Trophoblast cell (in vitro differentiated cells and primary cell): ENCODE data around the gene F11.

Source experiments
- DNase-seq, 2 donors: peaks; one replicate each; pipeline ENCODE4 v3.0.0-alpha.2; 2016
- H2AFZ ChIP-seq: 2 replicates; pipeline ENCODE4 v1.6.1; 2013; ENCODE audit warnings: low read length, moderate library complexity, mild to moderate bottlenecking; ENCODE audit not compliant: insufficient read depth, poor library complexity
- H2AK5ac ChIP-seq: 2 replicates; pipeline ENCODE4 v1.6.1; 2013; ENCODE audit warnings: mild to moderate bottlenecking, low read length
- H2BK120ac ChIP-seq: 2 replicates; pipeline ENCODE4 v1.6.1; 2013; ENCODE audit warnings: low read length, mild to moderate bottlenecking, moderate library complexity; ENCODE audit not compliant: insufficient read depth, poor library complexity
- H2BK12ac ChIP-seq: 2 replicates; pipeline ENCODE4 v1.6.1; 2013; ENCODE audit warnings: mild to moderate bottlenecking, low read length, moderate library complexity
- H2BK5ac ChIP-seq: 2 replicates; pipeline ENCODE4 v1.6.1; 2013; ENCODE audit warnings: low read length, low read depth, moderate library complexity, mild to moderate bottlenecking; ENCODE audit not compliant: poor library complexity
- H3K14ac ChIP-seq: 2 replicates; pipeline ENCODE4 v1.6.1; 2013; ENCODE audit warnings: mild to moderate bottlenecking, low read length
- H3K18ac ChIP-seq: 2 replicates; pipeline ENCODE4 v1.6.1; 2013; ENCODE audit warnings: mild to moderate bottlenecking, low read length
- H3K23ac ChIP-seq: 2 replicates; pipeline ENCODE4 v1.6.1; 2013; ENCODE audit warnings: low read length
- H3K27ac ChIP-seq: 2 replicates; pipeline ENCODE4 v1.5.1; 2013; ENCODE audit warnings: low read depth, mild to moderate bottlenecking, inconsistent platforms, low read length, moderate library complexity
- H3K27me3 ChIP-seq: 2 replicates; pipeline ENCODE4 v1.6.1; 2013; ENCODE audit warnings: inconsistent platforms, mild to moderate bottlenecking, low read length, moderate library complexity; ENCODE audit not compliant: insufficient read depth
- H3K36me3 ChIP-seq, 2 experiments: 1 replicate in 1 of 2; 2 replicates in 1 of 2; pipeline ENCODE4 v1.6.1; 2013; ENCODE audit warnings: low read length in 2 of 2, mild to moderate bottlenecking in 2 of 2, moderate library complexity in 1 of 2; ENCODE audit not compliant: insufficient read depth in 2 of 2, control insufficient read depth in 1 of 2
- H3K4ac ChIP-seq: 2 replicates; pipeline ENCODE4 v1.6.1; 2013; ENCODE audit warnings: low read depth, mild to moderate bottlenecking, low read length, moderate library complexity
- H3K4me1 ChIP-seq, 2 experiments: 1 replicate in 1 of 2; 2 replicates in 1 of 2; pipeline ENCODE4 v1.6.1; 2013; ENCODE audit warnings: low read length in 2 of 2, mild to moderate bottlenecking in 2 of 2, moderate library complexity in 1 of 2; ENCODE audit not compliant: insufficient read depth in 2 of 2, control insufficient read depth in 1 of 2
- H3K4me2 ChIP-seq: 2 replicates; pipeline ENCODE4 v1.6.1; 2013; ENCODE audit warnings: inconsistent platforms, mild to moderate bottlenecking, low read length, moderate library complexity
- H3K4me3 ChIP-seq: 2 replicates; pipeline ENCODE4 v1.5.1; 2013; ENCODE audit warnings: mild to moderate bottlenecking, low read depth, low read length, inconsistent platforms
- H3K79me1 ChIP-seq: one replicate; pipeline ENCODE4 v1.6.1; 2013; ENCODE audit warnings: low read length
- H3K79me2 ChIP-seq: 2 replicates; pipeline ENCODE4 v1.6.1; 2013; ENCODE audit warnings: low read length, mild to moderate bottlenecking; ENCODE audit not compliant: control insufficient read depth, insufficient read depth, poor library complexity
- H3K9ac ChIP-seq: 2 replicates; pipeline ENCODE4 v1.6.1; 2013; ENCODE audit warnings: mild to moderate bottlenecking, low read length
- H3K9me3 ChIP-seq: 2 replicates; pipeline ENCODE4 v1.6.1; 2013; ENCODE audit warnings: low read depth, mild to moderate bottlenecking, control low read depth, inconsistent platforms, low read length; ENCODE audit not compliant: insufficient read depth
- H4K12ac ChIP-seq: 2 replicates; pipeline ENCODE4 v1.6.1; 2013; ENCODE audit warnings: low read depth, mild to moderate bottlenecking, low read length, moderate library complexity
- H4K8ac ChIP-seq: 2 replicates; pipeline ENCODE4 v1.6.1; 2013; ENCODE audit warnings: low read depth, mild to moderate bottlenecking, low read length, moderate library complexity
- H4K91ac ChIP-seq: one replicate; pipeline ENCODE4 v1.6.1; 2013; ENCODE audit warnings: low read depth, mild to moderate bottlenecking, low read length, moderate library complexity
- WGBS: extraction: QIAGEN DNeasy Blood & Tissue Kit; methylation state at CpG from one replicate; pipeline ENCODE4 v1.1.7; 2013; ENCODE audit warnings: missing lambda C conversion rate; ENCODE audit not compliant: insufficient read length, insufficient coverage; ENCODE audit errors: extremely low coverage; 5-methylcytosine and 5-hydroxymethylcytosine counted together

F11 gene

DNA sequence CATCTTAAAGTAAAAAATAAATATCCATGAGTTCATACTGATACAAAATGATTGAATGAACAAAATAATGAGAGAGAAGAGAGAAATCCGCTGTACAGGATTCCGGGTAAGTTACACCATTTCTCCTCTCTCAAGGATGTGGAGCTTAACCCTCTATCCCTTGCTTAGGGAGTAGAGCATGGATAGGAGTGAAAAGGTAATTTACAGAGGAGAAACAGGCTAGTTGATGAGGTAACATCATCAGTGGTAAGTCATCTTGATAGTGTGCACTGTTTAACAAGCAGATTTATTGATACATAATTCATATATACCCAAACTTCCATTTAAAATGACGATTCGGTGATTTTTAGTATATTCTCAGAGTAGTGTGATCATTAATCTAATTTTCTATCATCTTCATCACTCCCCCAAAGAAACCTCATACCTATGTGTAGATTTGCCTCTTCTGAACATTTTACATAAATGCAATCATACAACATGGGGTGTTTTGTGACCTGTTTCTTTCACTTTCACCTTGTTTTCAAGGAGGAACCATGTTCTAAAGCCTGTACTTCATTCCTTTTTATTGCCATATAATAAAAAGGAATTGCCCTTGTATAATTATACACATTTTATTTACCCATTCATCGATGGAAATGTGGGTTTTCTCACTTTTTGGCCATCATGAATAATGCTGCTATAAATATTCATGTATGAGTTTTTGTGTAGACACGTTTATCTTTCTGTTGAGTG lies 34.8 kb downstream of the F11 start:
- no peak overlapping the region for H3K23ac ChIP-seq
- H3K27ac ChIP-seq: no peak overlapping the region
- H3K4me2 ChIP-seq: no peak overlapping the region
- H4K8ac ChIP-seq: no peak overlapping the region
- H3K18ac ChIP-seq: no peak overlapping the region
- H2BK12ac ChIP-seq: no peak overlapping the region
- H3K27me3 ChIP-seq: no peaks in the 10 kb centered on the region
- H4K12ac ChIP-seq: no peak overlapping the region
- no peaks in the 10 kb centered on the region for H3K36me3 ChIP-seq
- no peak overlapping the region for H2AK5ac ChIP-seq
- no peak overlapping the region for H3K4me3 ChIP-seq
- peaks cover 0 to 3% of the 10 kb centered on the region in 2 experiments for H3K4me1 ChIP-seq
- no peak overlapping the region for H2AFZ ChIP-seq
- H2BK5ac ChIP-seq: no peak overlapping the region
- H3K14ac ChIP-seq: no peak overlapping the region
- no peaks in the 10 kb centered on the region for H3K79me1 ChIP-seq
- H2BK120ac ChIP-seq: no peak overlapping the region
- no peak overlapping the region for H3K4ac ChIP-seq
- no peaks in the 10 kb centered on the region for H3K79me2 ChIP-seq
- H3K9me3 ChIP-seq: no peaks in the 10 kb centered on the region
- no CpG with 5 or more reads among the region's 6 CpGs for WGBS
- no peak overlapping the region for H4K91ac ChIP-seq
- H3K9ac ChIP-seq: no peak overlapping the region
- DNase-seq: no peak

DNA sequence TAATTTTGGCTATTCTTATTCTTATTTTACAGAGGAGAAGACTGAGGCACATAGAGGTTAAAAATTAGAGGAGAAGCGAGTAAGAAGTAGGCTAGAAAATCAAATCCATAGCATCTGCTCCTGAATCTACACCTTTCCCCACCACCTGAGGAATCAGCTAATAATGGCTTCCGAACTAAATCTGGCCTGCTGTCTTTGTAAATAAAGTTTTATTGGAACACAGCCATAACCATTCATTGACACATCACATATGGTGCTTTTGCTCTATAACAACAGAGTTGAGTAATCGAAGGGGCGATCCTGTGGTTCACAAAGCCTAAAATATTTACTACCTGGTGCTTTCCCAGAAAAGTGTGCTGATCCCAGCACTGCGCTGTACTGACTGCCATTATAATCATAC lies 38.2 kb downstream of the F11 start:
- H4K12ac ChIP-seq: no peak overlapping the region
- H2AK5ac ChIP-seq: no peak overlapping the region
- H3K23ac ChIP-seq: no peak overlapping the region
- H3K79me2 ChIP-seq: no peaks in the 10 kb centered on the region
- H3K79me1 ChIP-seq: no peaks in the 10 kb centered on the region
- H3K4me2 ChIP-seq: no peak overlapping the region
- no peak overlapping the region for H3K9ac ChIP-seq
- no peak overlapping the region for H4K8ac ChIP-seq
- no peak overlapping the region for H4K91ac ChIP-seq
- H3K4ac ChIP-seq: no peak overlapping the region
- H2BK120ac ChIP-seq: no peak overlapping the region
- H3K4me1 ChIP-seq: peaks cover 0 to 3% of the 10 kb centered on the region in 2 experiments
- WGBS: no CpG with 5 or more reads among the region's 5 CpGs
- H3K36me3 ChIP-seq: no peaks in the 10 kb centered on the region
- no peak overlapping the region for H2AFZ ChIP-seq
- no peak for DNase-seq
- no peak overlapping the region for H2BK12ac ChIP-seq
- H3K14ac ChIP-seq: no peak overlapping the region
- no peaks in the 10 kb centered on the region for H3K9me3 ChIP-seq
- no peaks in the 10 kb centered on the region for H3K27me3 ChIP-seq
- H3K18ac ChIP-seq: no peak overlapping the region
- H3K4me3 ChIP-seq: no peak overlapping the region
- H2BK5ac ChIP-seq: no peak overlapping the region
- H3K27ac ChIP-seq: no peak overlapping the region

GRCh38 chr4:186304866-186305505 lies 39.0 kb downstream of the F11 start:
- H2BK12ac ChIP-seq: no peak overlapping the region
- H3K4ac ChIP-seq: no peak overlapping the region
- no CpG with 5 or more reads among the region's 13 CpGs for WGBS
- no peak overlapping the region for H4K8ac ChIP-seq
- H3K23ac ChIP-seq: no peak overlapping the region
- DNase-seq: no peak
- H3K14ac ChIP-seq: no peak overlapping the region
- no peaks in the 10 kb centered on the region for H3K27me3 ChIP-seq
- peaks cover 0 to 3% of the 10 kb centered on the region in 2 experiments for H3K4me1 ChIP-seq
- no peaks in the 10 kb centered on the region for H3K79me1 ChIP-seq
- H2BK5ac ChIP-seq: no peak overlapping the region
- no peak overlapping the region for H4K91ac ChIP-seq
- no peak overlapping the region for H4K12ac ChIP-seq
- H2AFZ ChIP-seq: no peak overlapping the region
- no peak overlapping the region for H3K27ac ChIP-seq
- no peak overlapping the region for H2AK5ac ChIP-seq
- H3K18ac ChIP-seq: no peak overlapping the region
- no peak overlapping the region for H3K9ac ChIP-seq
- no peaks in the 10 kb centered on the region for H3K79me2 ChIP-seq
- no peaks in the 10 kb centered on the region for H3K9me3 ChIP-seq
- no peaks in the 10 kb centered on the region for H3K36me3 ChIP-seq
- H3K4me3 ChIP-seq: no peak overlapping the region
- no peak overlapping the region for H3K4me2 ChIP-seq
- H2BK120ac ChIP-seq: no peak overlapping the region

GRCh38 chr4:186307497-186307896 lies 41.5 kb downstream of the F11 start:
- Histone ChIP-seq H4K12ac (no peak overlapping the region), H4K8ac (no peak overlapping the region), H2AFZ (no peak overlapping the region), H4K91ac (no peak overlapping the region), H2AK5ac (no peak overlapping the region), H2BK12ac (no peak overlapping the region), H3K9me3 (no peaks in the 10 kb centered on the region), H2BK120ac (no peak overlapping the region), H3K14ac (no peak overlapping the region), H3K23ac (no peak overlapping the region), H3K4me3 (no peak overlapping the region), H3K27me3 (no peaks in the 10 kb centered on the region), H3K4me2 (no peak overlapping the region), H3K18ac (no peak overlapping the region), H3K79me2 (no peaks in the 10 kb centered on the region), H3K9ac (no peak overlapping the region), H3K4ac (no peak overlapping the region), H3K4me1 (peaks cover 0 to 3% of the 10 kb centered on the region in 2 experiments), H3K27ac (no peak overlapping the region), H3K36me3 (no peaks in the 10 kb centered on the region), H3K79me1 (no peaks in the 10 kb centered on the region), H2BK5ac (no peak overlapping the region)
- WGBS: no CpG with 5 or more reads among the region's 4 CpGs
- no peak for DNase-seq
